ENCODE measurements around the gene EGFL7. TPM values are rescaled to one million over a fixed set of nuclear protein-coding genes. Genes with fewer than 3 reads are reported as not detected.

The EGFL7 gene
- total RNA-seq, 6 experiments from 2014 or later, result 26.7 to 54.2 (median 45.8) TPM

GRCh38 chr9:136673088-136673974 lies 10.6 kb downstream of the EGFL7 start:
- Histone ChIP-seq H3K4me3 (no peak overlapping the region), H3K4me1 (peaks cover 0 to 41% (median 21%) of the 10 kb centered on the region in 4 donors), H3K27me3 (no peaks in the 10 kb centered on the region), H3K9me3 (no peaks in the 10 kb centered on the region), H3K36me3 (peaks cover 0 to 19% (median 11%) of the 10 kb centered on the region in 4 donors), H3K27ac (peak overlapping the region in 1 of 3 donors; percentile 51)
- DNase-seq, result peak in 1 of 3 donors; percentile 44
- peak in 3 of 4 donors; percentile 0 to 2 (median 1) for ATAC-seq
- WGBS (ENCODE audit: insufficient coverage, low coverage, low lambda C conversion rate, missing lambda C conversion rate), result no CpG with 5 or more reads among the region's 35 CpGs
- TF ChIP-seq POLR2A (IDR thresholded peaks at IDR 0.05) (no peak), CTCF (IDR thresholded peaks at IDR 0.05) (no peak)
- intact Hi-C loops (cut with DNase I), result no loop called here

GRCh38 chr9:136673975-136674785 lies 11.5 kb downstream of the EGFL7 start:
- H3K9me3 ChIP-seq, result no peaks in the 10 kb centered on the region
- peaks cover 0 to 19% (median 11%) of the 10 kb centered on the region in 4 donors for H3K36me3 ChIP-seq
- intact Hi-C loops (cut with DNase I), result no loop called here
- ATAC-seq (peak in 3 of 4 donors; percentile 0 to 1 (median 0)), DNase-seq (peak in 1 of 3 donors; percentile 63)
- H3K27me3 ChIP-seq, result no peaks in the 10 kb centered on the region
- no peak for TF ChIP-seq POLR2A (IDR thresholded peaks at IDR 0.05)
- TF ChIP-seq CTCF (IDR thresholded peaks at IDR 0.05), result no peak
- H3K4me1 ChIP-seq, result peaks cover 0 to 49% (median 25%) of the 10 kb centered on the region in 4 donors
- H3K4me3 ChIP-seq, result no peak overlapping the region
- H3K27ac ChIP-seq, result peak overlapping the region in 1 of 3 donors; percentile 51
- WGBS (ENCODE audit: insufficient coverage, low coverage, low lambda C conversion rate, missing lambda C conversion rate), result 52% methylated on average over 3 of the region's 26 CpGs

GRCh38 chr9:136674786-136675349 lies 12.2 kb downstream of the EGFL7 start:
- H3K36me3 ChIP-seq, result peaks cover 0 to 19% (median 11%) of the 10 kb centered on the region in 4 donors
- no peak overlapping the region for H3K4me3 ChIP-seq
- H3K9me3 ChIP-seq, result no peaks in the 10 kb centered on the region
- intact Hi-C loops (cut with DNase I), result no loop called here
- no peaks in the 10 kb centered on the region for H3K27me3 ChIP-seq
- TF ChIP-seq POLR2A (IDR thresholded peaks at IDR 0.05), result no peak
- TF ChIP-seq CTCF (IDR thresholded peaks at IDR 0.05), result no peak
- 22% methylated on average over 6 of the region's 11 CpGs for WGBS (ENCODE audit: insufficient coverage, low coverage, low lambda C conversion rate, missing lambda C conversion rate)
- ATAC-seq (peak; percentile 44 to 69 (median 50)), DNase-seq (peak; percentile 91 to 94 (median 93))
- H3K4me1 ChIP-seq, result peaks cover 0 to 56% (median 29%) of the 10 kb centered on the region in 4 donors
- H3K27ac ChIP-seq, result peak overlapping the region in 1 of 3 donors; percentile 37

All from right lobe of liver (tissue), 6 donors.